Measurements from ENCODE around the gene TEKTIP1. TPM values are rescaled to one million over a fixed set of nuclear protein-coding genes. Genes with fewer than 3 reads are reported as not detected.

The TEKTIP1 gene
- total RNA-seq, 4 donors from 2014 or later = 1.4 TPM; not detected in 3

GRCh38 chr19:3570606-3571011, 31.6 kb downstream of the TEKTIP1 start:
- no peak for TF ChIP-seq CTCF (IDR thresholded peaks at IDR 0.05)
- no peak for DNase-seq (ENCODE audit: low spot score)
- ATAC-seq (ENCODE audit: low FRiP score) = no peak

GRCh38 chr19:3572132-3572854, 33.3 kb downstream of the TEKTIP1 start:
- peak; percentile 97 for DNase-seq (ENCODE audit: low spot score)
- no peak for TF ChIP-seq CTCF (IDR thresholded peaks at IDR 0.05)

GRCh38 chr19:3572855-3573161, 33.8 kb downstream of the TEKTIP1 start, which contains the start of gene HMG20B:
Gene HMG20B (plus strand): TSS chr19:3572944. CDS start chr19:3573310, 366 bp downstream.
- no peak for TF ChIP-seq CTCF (IDR thresholded peaks at IDR 0.05)
- DNase-seq (ENCODE audit: low spot score) (no peak), ATAC-seq (ENCODE audit: low FRiP score) (no peak)

More at GRCh38 chr19:3572132-3572854, 33.3 kb downstream of the TEKTIP1 start:
- ATAC-seq (ENCODE audit: low FRiP score) = peak; percentile 99

- DNase-seq (ENCODE audit: low spot score) (no peak), ATAC-seq (ENCODE audit: low FRiP score) (no peak)
- no peak for TF ChIP-seq CTCF (IDR thresholded peaks at IDR 0.05)
Observed at GRCh38 chr19:3573162-3573857, 34.3 kb downstream of the TEKTIP1 start.

GRCh38 chr19:3573858-3574637, 35.1 kb downstream of the TEKTIP1 start:
- no peak for TF ChIP-seq CTCF (IDR thresholded peaks at IDR 0.05)
- ATAC-seq (ENCODE audit: low FRiP score) = peak; percentile 20
- peak; percentile 85 for DNase-seq (ENCODE audit: low spot score)

GRCh38 chr19:3575260-3575741, 36.3 kb downstream of the TEKTIP1 start:
- ATAC-seq (ENCODE audit: low FRiP score) (no peak), DNase-seq (ENCODE audit: low spot score) (no peak)
- TF ChIP-seq CTCF (IDR thresholded peaks at IDR 0.05) = no peak
